Spleen (tissue), 11 donors: ENCODE data around the gene SPACDR. TPM values are rescaled to one million over a fixed set of nuclear protein-coding genes. Genes with fewer than 3 reads are reported as not detected.
"Not testable (repeated sequence)": the region's sequence is repeated elsewhere in the genome, so short reads cannot be mapped to it uniquely, and the experiment has no call there.

Experiments used
- DNase-seq: peaks from one replicate; pipeline ENCODE4 v3.0.0-alpha.2; 2020
- H3K27ac ChIP-seq, 8 donors: fragments of 200-600 bp; sonication (generic) in 7 of 8; 1 replicate in 4 of 8; 2 replicates in 4 of 8; pipeline versions ENCODE4 v1.5.0 to v1.8.0; 2016 to 2021; ENCODE audit warnings: inconsistent platforms in 4 of 8, mild to moderate bottlenecking in 4 of 8, moderate library complexity in 1 of 8
- H3K27me3 ChIP-seq, 7 donors: fragments of 200-600 bp; sonication (generic) in 6 of 7; replicated peaks in 1 of 7; 1 replicate in 4 of 7; 2 replicates in 3 of 7; pipeline versions ENCODE4 v1.5.0 to v1.8.0; 2016 to 2021; ENCODE audit warnings: inconsistent platforms in 3 of 7, mild to moderate bottlenecking in 1 of 7
- H3K36me3 ChIP-seq, 6 donors: fragments of 200-600 bp; sonication (generic) in 5 of 6; 1 replicate in 4 of 6; 2 replicates in 2 of 6; pipeline versions ENCODE4 v1.5.0 to v1.8.0; 2016 to 2021; ENCODE audit warnings: inconsistent platforms in 2 of 6
- H3K4me1 ChIP-seq, 6 donors: fragments of 200-600 bp; sonication (generic) in 5 of 6; 1 replicate in 3 of 6; 2 replicates in 3 of 6; pipeline versions ENCODE4 v1.5.0 to v1.8.0; 2016 to 2021; ENCODE audit warnings: inconsistent platforms in 3 of 6
- H3K4me3 ChIP-seq, 8 donors: fragments of 200-600 bp; sonication (generic) in 7 of 8; 1 replicate in 4 of 8; 2 replicates in 4 of 8; pipeline versions ENCODE4 v1.5.0 to v1.8.0; 2016 to 2021; ENCODE audit warnings: inconsistent platforms in 4 of 8, mild to moderate bottlenecking in 4 of 8, moderate library complexity in 2 of 8
- H3K9me3 ChIP-seq, 8 donors: fragments of 200-600 bp; sonication (generic) in 7 of 8; 1 replicate in 4 of 8; 2 replicates in 4 of 8; pipeline versions ENCODE4 v1.5.0 to v1.8.0; 2016 to 2021; ENCODE audit warnings: inconsistent platforms in 4 of 8
- POLR2A ChIP-seq, 3 donors: fragments of 450-650 bp; IDR thresholded peaks; one replicate each; pipeline ENCODE4 v1.5.1; 2017; ENCODE audit warnings: antibody characterized with exemption in 3 of 3, mild to moderate bottlenecking in 1 of 3
- POLR2AphosphoS5 ChIP-seq, 3 donors: sonication (generic); formaldehyde crosslinking; IDR thresholded peaks; one replicate each; pipeline ENCODE4 v1.5.1; 2017; ENCODE audit warnings: antibody characterized with exemption in 3 of 3
- WGBS, 5 donors: extraction: QIAGEN DNeasy Blood & Tissue Kit in 3 of 5; methylation state at CpG; one replicate each; pipeline versions ENCODE4 v1.1.5 to v1.1.7; 2013 to 2018; 5-methylcytosine and 5-hydroxymethylcytosine counted together
- intact Hi-C: fragments of 100-400 bp; cut with DNase I; formaldehyde crosslinking; loops from one replicate; pipeline ENCODE4 v1.15.0; 2023; ENCODE audit warnings: low total_unique reads
- polyA plus RNA-seq, 3 donors: library from polyadenylated mRNA; stranded (reverse); fragments of 200-250 nt; gene quantifications; one replicate each; pipeline ENCODE4 v1.2.1, GENCODE V29; 2013
- total RNA-seq, 7 donors: library from RNA; depleted of rRNA in 3 of 7; stranded (reverse); fragments of >200 nt in 3 of 7; fragmentation: NEBNext Ultra II Directional in 4 of 7; extraction: Animal tissue kit (Norgen Biotek cat#: 25700) in 4 of 7; gene quantifications; one replicate each; pipeline versions ENCODE4 v1.1.0 to v1.2.1, GENCODE V29; 2016 to 2021
- TF ChIP-seq, protein P1 (sequence below), 11 experiments: fragments of 200-600 bp in 7 of 11; fragments of 450-650 bp in 4 of 11; sonication (generic) in 4 of 11; IDR thresholded peaks in 8 of 11; conservative IDR thresholded peaks in 3 of 11; 1 replicate in 7 of 11; 2 replicates in 4 of 11; pipeline versions ENCODE4 v1.4.0 to v1.8.0; 2016 to 2021; ENCODE audit warnings: antibody characterized with exemption in 11 of 11, inconsistent platforms in 4 of 11, mild to moderate bottlenecking in 1 of 11
- donor health status: healthy with polysubstance abuse.
- donor health status: DM: no; HTN: no; CAD: no; lungs with moderate emphysema.
- donor health status: DM: no; HTN: no; CAD: no.
- donor health status: Bipolar disorder and iron deficiency.
- donor health status: healthy.
- donor health status: DM: no; HTN: no; CAD: no.
- donor health status: DM: yes; HTN: yes; CAD: no.

SPACDR gene
- total and polyA plus RNA-seq, 10 donors: 0.65 to 4.6 (median 1.7) TPM; not detected in 2

DNA sequence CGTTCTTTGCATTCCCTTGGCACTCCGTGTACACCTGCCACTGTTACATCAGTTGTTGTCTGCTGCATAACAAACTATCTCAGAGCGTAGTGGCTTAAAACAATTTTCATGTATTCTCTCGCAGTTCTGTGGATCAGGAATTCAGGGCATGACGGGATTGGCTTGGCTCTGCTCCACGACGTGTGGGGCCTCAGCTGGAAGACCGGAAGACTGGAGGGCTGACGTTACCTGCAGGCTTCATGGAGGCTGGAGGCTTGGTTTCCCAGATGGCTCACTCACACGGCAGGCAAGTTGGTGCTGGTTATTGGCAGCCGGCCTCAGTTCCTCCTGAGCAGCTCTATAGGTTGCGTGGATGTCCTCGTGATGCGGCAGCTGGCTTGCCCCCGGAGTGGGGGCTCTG is 45.2 kb upstream of the SPACDR start:
- no peaks in the 10 kb centered on the region for H3K9me3 ChIP-seq
- no peak for DNase-seq
- intact Hi-C loops: no loop called here
- H3K27ac ChIP-seq: no peak overlapping the region
- H3K36me3 ChIP-seq: no peaks in the 10 kb centered on the region
- no peaks in the 10 kb centered on the region for H3K4me1 ChIP-seq
- H3K27me3 ChIP-seq: no peaks in the 10 kb centered on the region
- no peak overlapping the region for H3K4me3 ChIP-seq
- WGBS, 5 donors: 78 to 90% (median 89%) methylated on average over 13 to 15 of the region's 15 CpGs
- peak in 1 of 3 donors; percentile 29 for TF ChIP-seq POLR2AphosphoS5 (IDR thresholded peaks at IDR 0.05)
- TF ChIP-seq, protein P1, sequence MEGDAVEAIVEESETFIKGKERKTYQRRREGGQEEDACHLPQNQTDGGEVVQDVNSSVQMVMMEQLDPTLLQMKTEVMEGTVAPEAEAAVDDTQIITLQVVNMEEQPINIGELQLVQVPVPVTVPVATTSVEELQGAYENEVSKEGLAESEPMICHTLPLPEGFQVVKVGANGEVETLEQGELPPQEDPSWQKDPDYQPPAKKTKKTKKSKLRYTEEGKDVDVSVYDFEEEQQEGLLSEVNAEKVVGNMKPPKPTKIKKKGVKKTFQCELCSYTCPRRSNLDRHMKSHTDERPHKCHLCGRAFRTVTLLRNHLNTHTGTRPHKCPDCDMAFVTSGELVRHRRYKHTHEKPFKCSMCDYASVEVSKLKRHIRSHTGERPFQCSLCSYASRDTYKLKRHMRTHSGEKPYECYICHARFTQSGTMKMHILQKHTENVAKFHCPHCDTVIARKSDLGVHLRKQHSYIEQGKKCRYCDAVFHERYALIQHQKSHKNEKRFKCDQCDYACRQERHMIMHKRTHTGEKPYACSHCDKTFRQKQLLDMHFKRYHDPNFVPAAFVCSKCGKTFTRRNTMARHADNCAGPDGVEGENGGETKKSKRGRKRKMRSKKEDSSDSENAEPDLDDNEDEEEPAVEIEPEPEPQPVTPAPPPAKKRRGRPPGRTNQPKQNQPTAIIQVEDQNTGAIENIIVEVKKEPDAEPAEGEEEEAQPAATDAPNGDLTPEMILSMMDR (IDR thresholded peaks at IDR 0.05 in 8 of 11, conservative IDR thresholded peaks at IDR 0.05 in 3 of 11): no peak
- no peak for TF ChIP-seq POLR2A (IDR thresholded peaks at IDR 0.05)

DNA sequence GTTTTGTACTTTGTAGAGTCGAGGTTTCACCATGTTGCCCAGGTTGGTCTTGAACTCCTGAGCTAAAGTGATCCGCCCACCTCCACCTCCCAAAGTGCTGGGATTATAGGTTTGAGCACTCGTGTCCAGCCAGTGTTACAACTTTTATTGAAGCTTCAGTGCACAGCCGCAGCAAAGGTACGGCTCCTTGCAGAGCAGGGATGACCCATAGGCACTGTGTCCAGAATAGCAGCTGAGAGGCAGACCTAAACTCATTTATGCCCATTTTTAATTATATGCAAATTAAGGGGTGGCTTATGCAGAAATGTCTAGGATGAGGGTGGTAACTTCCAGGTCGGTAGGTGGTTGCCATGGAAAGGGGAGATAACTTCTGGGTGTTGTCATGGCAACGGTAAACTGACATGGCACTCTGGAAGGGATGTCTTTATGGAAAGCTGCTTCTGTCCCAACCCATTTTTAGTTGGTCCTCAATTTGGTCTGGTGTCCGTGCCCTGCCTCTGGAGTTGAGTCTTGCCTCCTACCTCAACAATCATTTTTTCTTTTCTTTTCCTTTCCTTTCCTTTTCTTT is 42.4 kb upstream of the SPACDR start:
- H3K27me3 ChIP-seq: no peaks in the 10 kb centered on the region
- H3K4me1 ChIP-seq: no peaks in the 10 kb centered on the region
- H3K27ac ChIP-seq: no peak overlapping the region
- H3K9me3 ChIP-seq: no peaks in the 10 kb centered on the region
- TF ChIP-seq POLR2AphosphoS5 (IDR thresholded peaks at IDR 0.05): no peak
- TF ChIP-seq, protein P1 (IDR thresholded peaks at IDR 0.05 in 8 of 11, conservative IDR thresholded peaks at IDR 0.05 in 3 of 11): no peak
- TF ChIP-seq POLR2A (IDR thresholded peaks at IDR 0.05): no peak
- intact Hi-C loops: no loop called here
- no peaks in the 10 kb centered on the region for H3K36me3 ChIP-seq
- DNase-seq: no peak
- H3K4me3 ChIP-seq: no peak overlapping the region
- WGBS, 5 donors: 71 to 83% (median 77%) methylated on average over 8 of the region's 8 CpGs

DNA sequence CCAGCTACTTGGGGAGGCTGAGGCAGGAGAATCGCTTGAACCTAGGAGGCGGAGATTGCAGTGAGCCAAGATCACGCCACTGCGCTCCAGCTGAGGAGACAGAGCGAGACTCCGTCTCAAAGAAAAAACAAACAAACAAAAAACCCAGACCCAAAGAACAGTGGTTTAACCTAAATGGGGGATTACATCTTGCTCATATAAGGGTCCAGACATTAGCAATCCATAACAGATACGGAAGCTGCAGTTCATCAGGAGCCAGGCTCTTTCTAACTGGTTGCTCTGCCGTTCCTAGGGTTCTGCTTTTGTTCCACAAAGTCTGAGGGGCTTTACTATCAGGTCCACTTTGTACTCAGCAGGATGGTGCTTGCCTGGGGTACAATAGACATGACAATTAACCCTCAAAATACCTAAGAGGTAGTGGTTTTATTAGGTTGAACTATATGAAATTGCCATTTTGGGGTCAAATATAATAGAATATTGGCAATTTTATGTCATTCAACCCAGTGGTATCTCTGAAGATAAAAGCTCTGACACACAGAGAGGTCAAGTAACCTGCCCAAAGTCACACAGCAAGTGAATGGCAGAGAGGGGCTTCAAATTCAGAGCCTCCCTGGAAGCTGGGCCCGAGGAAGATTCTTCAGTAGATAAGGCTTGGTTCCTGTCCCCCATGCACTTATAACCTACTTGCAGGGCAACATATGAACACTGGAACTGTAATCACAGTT is 41.0 kb upstream of the SPACDR start:
- H3K9me3 ChIP-seq: no peaks in the 10 kb centered on the region
- H3K4me1 ChIP-seq: no peaks in the 10 kb centered on the region
- no peaks in the 10 kb centered on the region for H3K27me3 ChIP-seq
- H3K27ac ChIP-seq: no peak overlapping the region
- no peak for DNase-seq
- intact Hi-C loops: no loop called here
- WGBS, 5 donors: 91 to 98% (median 94%) methylated on average over 9 of the region's 9 CpGs
- no peak overlapping the region for H3K4me3 ChIP-seq
- H3K36me3 ChIP-seq: no peaks in the 10 kb centered on the region
- no peak for TF ChIP-seq POLR2A (IDR thresholded peaks at IDR 0.05)
- TF ChIP-seq POLR2AphosphoS5 (IDR thresholded peaks at IDR 0.05): no peak
- TF ChIP-seq, protein P1 (IDR thresholded peaks at IDR 0.05 in 8 of 11, conservative IDR thresholded peaks at IDR 0.05 in 3 of 11): no peak

DNA sequence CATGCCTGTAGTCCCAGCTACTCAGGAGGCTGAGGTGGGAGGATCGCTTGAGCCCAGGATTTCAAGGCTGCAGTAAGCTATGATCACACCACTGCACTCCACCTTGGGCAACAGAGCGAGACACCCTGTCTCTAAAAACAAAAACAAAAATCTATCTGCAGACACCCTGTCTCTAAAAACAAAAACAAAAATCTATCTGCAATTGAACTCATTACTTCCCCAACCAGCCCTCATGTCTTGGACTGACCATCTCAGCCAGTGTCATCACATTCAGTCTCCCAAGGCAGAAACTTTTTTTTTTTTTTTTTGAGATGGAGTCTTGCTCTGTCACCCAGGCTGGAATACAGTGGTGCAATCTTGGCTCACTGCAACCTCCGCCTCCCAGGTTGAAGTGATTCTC is 40.0 kb upstream of the SPACDR start:
- intact Hi-C loops, H3K36me3 ChIP-seq, H3K4me3 ChIP-seq, DNase-seq, H3K4me1 ChIP-seq, H3K27ac ChIP-seq, H3K9me3 ChIP-seq, H3K27me3 ChIP-seq: not testable (repeated sequence)
- WGBS, 5 donors: 85 to 99% (median 95%) methylated on average over 3 of the region's 3 CpGs

DNA sequence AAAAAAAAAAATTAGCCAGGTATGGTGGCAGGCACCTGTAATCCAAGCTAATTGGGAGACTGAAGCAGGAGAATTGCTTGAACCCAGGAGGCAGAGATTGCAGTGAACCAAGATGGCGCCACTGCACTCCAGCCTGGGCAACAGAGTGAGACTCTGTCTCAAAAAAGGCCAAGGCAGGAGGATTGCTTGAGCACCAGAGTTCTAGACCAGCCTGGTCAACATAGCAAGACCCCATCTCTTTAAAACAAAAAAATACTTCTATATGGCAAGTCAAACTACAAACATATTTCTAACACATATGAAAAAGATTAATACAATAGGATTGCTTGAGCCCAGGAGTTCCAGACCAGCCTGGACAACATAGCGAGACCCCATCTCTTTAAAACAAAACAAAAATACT is 36.7 kb upstream of the SPACDR start:
- 90 to 96% (median 93%) methylated on average over 2 of the region's 2 CpGs for WGBS, 5 donors
- not testable (repeated sequence) for H3K9me3 ChIP-seq

More for the DNA sequence above, 36.7 kb upstream of the SPACDR start:
- H3K4me3 ChIP-seq, DNase-seq, H3K4me1 ChIP-seq, H3K27ac ChIP-seq, H3K36me3 ChIP-seq, intact Hi-C loops, H3K27me3 ChIP-seq: not testable (repeated sequence)
